CD4-positive, alpha-beta T cell treated with Interleukin-4 for 4 hours (primary cell): ENCODE results near the gene SHC4.
"Not testable (repeated sequence)": the region's sequence is repeated elsewhere in the genome, so short reads cannot be mapped to it uniquely, and the experiment has no call there.

Experiments used
- DNase-seq: peaks from one replicate; pipeline ENCODE4 v3.0.0-alpha.2; 2020

The SHC4 gene

GRCh38 chr15:48963524-48964113 is at the start of gene SHC4:
TSS of gene SHC4 (minus strand) at chr15:48963919. CDS start at chr15:48963015, 904 bp downstream.
- peak; percentile 69 for DNase-seq

- no peak for DNase-seq
Measured at GRCh38 chr15:48999314-48999713, 35.6 kb upstream of the SHC4 start.

GRCh38 chr15:48996276-48996675 is 32.6 kb upstream of the SHC4 start:
- DNase-seq = no peak

- DNase-seq = no peak
Measured at GRCh38 chr15:48993380-48993779, 29.7 kb upstream of the SHC4 start.

GRCh38 chr15:48992545-48992944 is 28.8 kb upstream of the SHC4 start:
- DNase-seq = no peak

- no peak for DNase-seq
Measured at GRCh38 chr15:48992096-48992495, 28.4 kb upstream of the SHC4 start.

GRCh38 chr15:48989170-48989569 is 25.5 kb upstream of the SHC4 start:
- DNase-seq = no peak

- DNase-seq = no peak
Measured at GRCh38 chr15:48987142-48987541, 23.4 kb upstream of the SHC4 start.

GRCh38 chr15:48986240-48986639 is 22.5 kb upstream of the SHC4 start:
- DNase-seq = no peak

GRCh38 chr15:48985516-48985915 is 21.8 kb upstream of the SHC4 start:
- no peak for DNase-seq

- no peak for DNase-seq
Measured at GRCh38 chr15:48984811-48985352, 21.2 kb upstream of the SHC4 start.

GRCh38 chr15:48984021-48984710 is 20.4 kb upstream of the SHC4 start:
- DNase-seq = no peak

GRCh38 chr15:48983300-48983699 is 19.6 kb upstream of the SHC4 start:
- no peak for DNase-seq

- DNase-seq = no peak
Measured at GRCh38 chr15:48981941-48982340, 18.2 kb upstream of the SHC4 start.

GRCh38 chr15:48978638-48979037 is 14.9 kb upstream of the SHC4 start:
- no peak for DNase-seq

GRCh38 chr15:48976444-48977088 is 12.8 kb upstream of the SHC4 start:
- no peak for DNase-seq

- DNase-seq = peak; percentile 58
Measured at GRCh38 chr15:48975472-48976419, 12.0 kb upstream of the SHC4 start.

GRCh38 chr15:48974882-48975281 is 11.2 kb upstream of the SHC4 start:
- no peak for DNase-seq

- no peak for DNase-seq
Measured at GRCh38 chr15:48972750-48973503, 9.2 kb upstream of the SHC4 start.

- not testable (repeated sequence) for DNase-seq
Measured at GRCh38 chr15:48970926-48971325, 7.2 kb upstream of the SHC4 start.

GRCh38 chr15:48968066-48968465 is 4.3 kb upstream of the SHC4 start:
- no peak for DNase-seq

GRCh38 chr15:48967336-48967735 is 3.6 kb upstream of the SHC4 start:
- no peak for DNase-seq
